Naive thymus-derived CD4-positive, alpha-beta T cell (primary cell): Measurements from ENCODE around the gene BRPF1. TPM values are rescaled to one million over a fixed set of nuclear protein-coding genes. Genes with fewer than 3 reads are reported as not detected.

Source experiments
- ATAC-seq: fragments of 150-1000 bp; cut with Tn5 transposase; 2 replicates; pipeline ENCODE4 v1.10.0; 2021; ENCODE audit warnings: mild to moderate bottlenecking, moderate library complexity
- CTCF ChIA-PET: fragments of 350-600 bp; sonication (Branson Sonifier 250); formaldehyde crosslinking; loops from one replicate; lab custom pipeline; 2021; ENCODE audit warnings: antibody characterized with exemption; lab: Charles Lee
- POLR2A ChIA-PET: fragments of 350-600 bp; sonication (Branson Sonifier 250); formaldehyde crosslinking; loops from one replicate; lab custom pipeline; 2021; ENCODE audit warnings: antibody characterized with exemption, inconsistent platforms; lab: Charles Lee
- DNase-seq, 9 donors: peaks; one replicate each; pipeline versions ENCODE4 v3.0.0 to v3.0.0-alpha.2; 2020 to 2022; ENCODE audit warnings: mixed read lengths in 1 of 9
- H3K27ac ChIP-seq: one replicate; pipeline ENCODE4 v1.7.0; 2013; ENCODE audit warnings: mild to moderate bottlenecking, low read depth, low read length, moderate library complexity
- H3K27me3 ChIP-seq, 2 donors: one replicate each; pipeline ENCODE4 v1.7.0; 2013; ENCODE audit warnings: low read length in 2 of 2, mild to moderate bottlenecking in 2 of 2, moderate library complexity in 2 of 2; ENCODE audit not compliant: control insufficient read depth in 2 of 2, insufficient read depth in 2 of 2
- H3K36me3 ChIP-seq, 3 experiments: 1 replicate in 2 of 3; 2 replicates in 1 of 3; pipeline ENCODE4 v1.7.0; 2013; ENCODE audit warnings: low read length in 3 of 3, mild to moderate bottlenecking in 3 of 3, moderate library complexity in 1 of 3; ENCODE audit not compliant: insufficient read depth in 3 of 3, control insufficient read depth in 2 of 3
- H3K4me1 ChIP-seq, 2 donors: one replicate each; pipeline ENCODE4 v1.7.0; 2013; ENCODE audit warnings: low read length in 2 of 2, mild to moderate bottlenecking in 2 of 2, moderate library complexity in 1 of 2; ENCODE audit not compliant: control insufficient read depth in 2 of 2, insufficient read depth in 2 of 2
- H3K4me3 ChIP-seq: 2 replicates; pipeline ENCODE4 v1.7.0; 2013; ENCODE audit warnings: mild to moderate bottlenecking, low read length
- H3K9me3 ChIP-seq, 3 experiments: 1 replicate in 2 of 3; 2 replicates in 1 of 3; pipeline ENCODE4 v1.7.0; 2013; ENCODE audit warnings: low read length in 3 of 3; ENCODE audit not compliant: control insufficient read depth in 2 of 3
- H3K27ac Mint-ChIP-seq, 9 donors: one replicate each; pipeline ENCODE4 v1.8.0; 2020 to 2022; ENCODE audit warnings: mixed read lengths in 9 of 9, mild to moderate bottlenecking in 8 of 9, moderate library complexity in 5 of 9, inconsistent platforms in 2 of 9
- H3K27me3 Mint-ChIP-seq, 5 donors: one replicate each; pipeline ENCODE4 v1.8.0; 2021 to 2022; ENCODE audit warnings: mixed read lengths in 5 of 5, mild to moderate bottlenecking in 1 of 5
- H3K36me3 Mint-ChIP-seq, 5 donors: one replicate each; pipeline ENCODE4 v1.8.0; 2020 to 2022; ENCODE audit warnings: mixed read lengths in 5 of 5, mild to moderate bottlenecking in 3 of 5, inconsistent platforms in 1 of 5
- H3K4me1 Mint-ChIP-seq, 7 donors: one replicate each; pipeline ENCODE4 v1.8.0; 2020 to 2022; ENCODE audit warnings: mixed read lengths in 7 of 7, mild to moderate bottlenecking in 3 of 7, inconsistent platforms in 1 of 7
- H3K4me3 Mint-ChIP-seq, 10 donors: one replicate each; pipeline ENCODE4 v1.8.0; 2020 to 2022; ENCODE audit warnings: mild to moderate bottlenecking in 10 of 10, mixed read lengths in 10 of 10, moderate library complexity in 6 of 10, inconsistent platforms in 2 of 10
- H3K9me3 Mint-ChIP-seq, 11 donors: one replicate each; pipeline ENCODE4 v1.8.0; 2020 to 2022; ENCODE audit warnings: mixed read lengths in 11 of 11, mild to moderate bottlenecking in 4 of 11, inconsistent platforms in 1 of 11, moderate library complexity in 1 of 11
- intact Hi-C, 2 donors: fragments of 100-400 bp; cut with micrococcal nuclease; formaldehyde crosslinking; loops; one replicate each; pipeline ENCODE4 v1.15.1; 2023
- polyA plus RNA-seq, 2 donors: library from polyadenylated mRNA; unstranded; fragments of 300-500 nt; fragmentation: Illumina TruSeq; gene quantifications; one replicate each; pipeline ENCODE4 v1.2.3, GENCODE V29; 2021
- total RNA-seq, 6 experiments: library from RNA in 5 of 6; stranded (reverse) in 5 of 6; gene quantifications; 1 replicate in 5 of 6; 2 replicates in 1 of 6; pipeline ENCODE4 v1.2.3 and lab custom pipeline; 2021 to 2026

The BRPF1 gene
- total and polyA plus RNA-seq, 7 experiments from 2014 or later, result 9.2 to 42.4 (median 33.1) TPM

GRCh38 chr3:9793161-9793781, 61.7 kb downstream of the BRPF1 start:
- no peaks in the 10 kb centered on the region for H3K9me3 ChIP-seq
- H3K27me3 ChIP-seq, result no peaks in the 10 kb centered on the region
- POLR2A ChIA-PET, result interaction anchor here (0.6 to 2.7 kb wide), 29 partner anchors 8 to 470 kb away, joined by 3 to 61 read pairs (median 5); partner anchors contain the start of genes BRPF1, CAMK1, CRELD1 and JAGN1
- CTCF ChIA-PET, result interaction anchor here (0.7 to 1.4 kb wide), 3 partner anchors 15 to 66 kb away, joined by 3 to 7 read pairs (median 4); no protein-coding TSS in a partner anchor
- ATAC-seq (no peak), DNase-seq (peak in 4 of 9 donors; percentile 11 to 45 (median 34))
- peak overlapping the region; percentile 98 for H3K27ac ChIP-seq
- Mint-ChIP-seq H3K27me3 (no peaks in the 10 kb centered on the region), H3K9me3 (no peaks in the 10 kb centered on the region), H3K36me3 (peaks cover 11 to 44% (median 32%) of the 10 kb centered on the region in 5 donors), H3K4me3 (peak overlapping the region; percentile 90 to 100 (median 98)), H3K4me1 (peaks cover 40 to 77% (median 61%) of the 10 kb centered on the region in 7 donors), H3K27ac (peak overlapping the region; percentile 97 to 100 (median 99))
- peak overlapping the region; percentile 81 for H3K4me3 ChIP-seq
- H3K36me3 ChIP-seq, result peaks cover 9 to 48% (median 14%) of the 10 kb centered on the region in 3 experiments
- peaks cover 45 to 53% of the 10 kb centered on the region in 2 donors for H3K4me1 ChIP-seq
- intact Hi-C loops, result loop anchor here (1.0 to 10.0 kb wide), 7 partner anchors 16 to 456 kb away; partner anchors contain the start of genes EMC3 (in 1 of the 2), FANCD2 (in 1 of the 2), RPUSD3 (in 1 of the 2) and TATDN2 (in 1 of the 2)

- no peaks in the 10 kb centered on the region for H3K9me3 ChIP-seq
- Mint-ChIP-seq H3K27me3 (no peaks in the 10 kb centered on the region), H3K9me3 (no peaks in the 10 kb centered on the region), H3K4me3 (peak overlapping the region; percentile 68 to 100 (median 98)), H3K4me1 (peaks cover 40 to 72% (median 60%) of the 10 kb centered on the region in 7 donors), H3K36me3 (peaks cover 11 to 41% (median 28%) of the 10 kb centered on the region in 5 donors), H3K27ac (peak overlapping the region; percentile 16 to 100 (median 97))
- ChIA-PET POLR2A (interaction anchor here (0.8 to 2.7 kb wide), 4 partner anchors 10 to 14 kb away, joined by 3 to 61 read pairs (median 8); partner anchors contain the start of gene TTLL3), CTCF (no interaction called here)
- H3K27ac ChIP-seq, result peak overlapping the region; percentile 30
- H3K36me3 ChIP-seq, result peaks cover 14 to 51% (median 22%) of the 10 kb centered on the region in 3 experiments
- ATAC-seq, result no peak
- H3K4me3 ChIP-seq, result no peak overlapping the region
- peaks cover 45 to 53% of the 10 kb centered on the region in 2 donors for H3K4me1 ChIP-seq
- no peak for DNase-seq
- intact Hi-C loops, result loop anchor here (5.0 to 10.0 kb wide), 2 partner anchors 213 to 290 kb away; no protein-coding TSS in a partner anchor
- H3K27me3 ChIP-seq, result no peaks in the 10 kb centered on the region
Observed at GRCh38 chr3:9794400-9794799, 62.9 kb downstream of the BRPF1 start.

GRCh38 chr3:9795207-9795606, 63.7 kb downstream of the BRPF1 start:
- DNase-seq (no peak), ATAC-seq (no peak)
- Histone ChIP-seq H3K27me3 (no peaks in the 10 kb centered on the region), H3K4me1 (peaks cover 45 to 52% of the 10 kb centered on the region in 2 donors), H3K27ac (no peak overlapping the region), H3K36me3 (peaks cover 20 to 51% (median 30%) of the 10 kb centered on the region in 3 experiments), H3K4me3 (no peak overlapping the region), H3K9me3 (no peaks in the 10 kb centered on the region)
- ChIA-PET POLR2A (interaction anchor here (1.0 to 3.5 kb wide), 5 partner anchors 9 to 26 kb away, joined by 3 to 23 read pairs (median 4); partner anchors contain the start of genes CAMK1 and TTLL3), CTCF (no interaction called here)
- Mint-ChIP-seq H3K36me3 (peaks cover 7 to 39% (median 22%) of the 10 kb centered on the region in 5 donors), H3K4me1 (peaks cover 35 to 70% (median 54%) of the 10 kb centered on the region in 7 donors), H3K27ac (peak overlapping the region in 7 of 9 donors; percentile 34 to 100 (median 80)), H3K4me3 (peak overlapping the region; percentile 25 to 97 (median 70)), H3K9me3 (no peaks in the 10 kb centered on the region), H3K27me3 (no peaks in the 10 kb centered on the region)
- intact Hi-C loops, result loop anchor here in 1 of 2 donors (10.0 kb wide), 1 partner anchor 290 kb away; no protein-coding TSS in a partner anchor

- Histone ChIP-seq H3K27me3 (no peaks in the 10 kb centered on the region), H3K9me3 (no peaks in the 10 kb centered on the region), H3K36me3 (peaks cover 34 to 64% (median 38%) of the 10 kb centered on the region in 3 experiments), H3K4me1 (peaks cover 27 to 35% of the 10 kb centered on the region in 2 donors), H3K4me3 (no peak overlapping the region), H3K27ac (peak overlapping the region; percentile 22)
- Mint-ChIP-seq H3K27me3 (no peaks in the 10 kb centered on the region), H3K36me3 (peaks cover 4 to 43% (median 15%) of the 10 kb centered on the region in 5 donors), H3K9me3 (no peaks in the 10 kb centered on the region), H3K27ac (peak overlapping the region in 2 of 9 donors; percentile 13 to 15), H3K4me3 (peak overlapping the region in 4 of 10 donors; percentile 2 to 34 (median 30)), H3K4me1 (peaks cover 23 to 53% (median 37%) of the 10 kb centered on the region in 7 donors)
- DNase-seq (no peak), ATAC-seq (no peak)
- ChIA-PET CTCF (no interaction called here), POLR2A (interaction anchor here (0.6 to 3.5 kb wide), 3 partner anchors 11 to 46 kb away, joined by 3 to 23 read pairs (median 5); partner anchors contain the start of genes RPUSD3 and TTLL3)
- intact Hi-C loops, result loop anchor here in 1 of 2 donors (10.0 kb wide), 1 partner anchor 293 kb away; no protein-coding TSS in a partner anchor
Observed at GRCh38 chr3:9797196-9797945, 65.8 kb downstream of the BRPF1 start.

Other genes with a start within 250 kb of the BRPF1 start
- gene LHFPL4, start 177.9 kb upstream of the BRPF1 start, total RNA-seq, result not detected
- gene LHFPL4, start 177.9 kb upstream of the BRPF1 start, polyA plus RNA-seq, result under 1 TPM; 0.08 to 0.13 TPM
- 10 to 100 TPM; 51.0 to 92.3 (median 74.5) TPM for gene MTMR14, start 82.2 kb upstream of the BRPF1 start, total RNA-seq
- gene MTMR14, start 82.2 kb upstream of the BRPF1 start, polyA plus RNA-seq, result 10 to 100 TPM; 53.2 to 67.9 TPM
- 1 to 10 TPM in 1 of 5 experiments, under 1 TPM in 2, not detected in 2; 0.16 to 1.2 (median 0.35) TPM for gene CPNE9, start 27.9 kb upstream of the BRPF1 start, total RNA-seq
- gene CPNE9, start 27.9 kb upstream of the BRPF1 start, polyA plus RNA-seq, result under 1 TPM in 1 of 2 donors, not detected in 1; 0.67 TPM
- gene OGG1, start 18.2 kb downstream of the BRPF1 start, total RNA-seq, result 10 to 100 TPM; 18.8 to 42.9 (median 31.6) TPM
- gene OGG1, start 18.2 kb downstream of the BRPF1 start, polyA plus RNA-seq, result 10 to 100 TPM; 18.4 to 26.8 TPM
- 10 to 100 TPM in 2 of 5 experiments, 1 to 10 TPM in 3; 2.1 to 36.3 (median 2.5) TPM for gene CAMK1, start 38.2 kb downstream of the BRPF1 start, total RNA-seq
- 1 to 10 TPM in 1 of 2 donors, under 1 TPM in 1; 0.85 to 2.1 TPM for gene CAMK1, start 38.2 kb downstream of the BRPF1 start, polyA plus RNA-seq
- gene TADA3, start 60.7 kb downstream of the BRPF1 start, total RNA-seq, result 10 to 100 TPM; 31.6 to 67.4 (median 36.8) TPM
- 10 to 100 TPM; 44.3 to 69.5 TPM for gene TADA3, start 60.7 kb downstream of the BRPF1 start, polyA plus RNA-seq
- 100 to 1,000 TPM; 128 to 273 (median 129) TPM for gene ARPC4, start 61.3 kb downstream of the BRPF1 start, total RNA-seq
- gene ARPC4, start 61.3 kb downstream of the BRPF1 start, polyA plus RNA-seq, result 100 to 1,000 TPM; 205 to 212 TPM
- gene TTLL3, start 78.5 kb downstream of the BRPF1 start, total RNA-seq, result 100 to 1,000 TPM in 1 of 5 experiments, 10 to 100 TPM in 4; 54.9 to 106 (median 68.0) TPM
- 1 to 10 TPM; 2.5 to 3.3 TPM for gene TTLL3, start 78.5 kb downstream of the BRPF1 start, polyA plus RNA-seq
- 10 to 100 TPM; 17.7 to 61.2 (median 58.0) TPM for gene RPUSD3, start 112.3 kb downstream of the BRPF1 start, total RNA-seq
- gene RPUSD3, start 112.3 kb downstream of the BRPF1 start, polyA plus RNA-seq, result 10 to 100 TPM; 67.3 to 72.6 TPM
- not detected for gene CIDEC, start 148.5 kb downstream of the BRPF1 start, total RNA-seq
- gene CIDEC, start 148.5 kb downstream of the BRPF1 start, polyA plus RNA-seq, result not detected
- 10 to 100 TPM; 16.0 to 34.5 (median 28.1) TPM for gene JAGN1, start 158.9 kb downstream of the BRPF1 start, total RNA-seq
- 10 to 100 TPM; 44.8 to 54.5 TPM for gene JAGN1, start 158.9 kb downstream of the BRPF1 start, polyA plus RNA-seq
- gene IL17RE, start 171.1 kb downstream of the BRPF1 start, total RNA-seq, result 1 to 10 TPM in 2 of 5 experiments, under 1 TPM in 3; 0.19 to 2.2 (median 0.38) TPM
- gene IL17RE, start 171.1 kb downstream of the BRPF1 start, polyA plus RNA-seq, result not detected
- 1 to 10 TPM in 3 of 5 experiments, under 1 TPM in 2; 0.70 to 3.2 (median 1.4) TPM for gene IL17RC, start 185.4 kb downstream of the BRPF1 start, total RNA-seq
- 10 to 100 TPM in 1 of 2 donors, 1 to 10 TPM in 1; 8.3 to 11.9 TPM for gene IL17RC, start 185.4 kb downstream of the BRPF1 start, polyA plus RNA-seq
- 10 to 100 TPM; 21.0 to 64.9 (median 29.6) TPM for gene CRELD1, start 202.1 kb downstream of the BRPF1 start, total RNA-seq
- 10 to 100 TPM; 30.1 to 31.0 TPM for gene CRELD1, start 202.1 kb downstream of the BRPF1 start, polyA plus RNA-seq
- gene PRRT3, start 220.7 kb downstream of the BRPF1 start, total RNA-seq, result 10 to 100 TPM in 2 of 5 experiments, 1 to 10 TPM in 3; 5.1 to 10.8 (median 8.8) TPM
- 1 to 10 TPM; 5.4 to 6.4 TPM for gene PRRT3, start 220.7 kb downstream of the BRPF1 start, polyA plus RNA-seq